ENCODE measurements around the gene CDH20.

Gene CDH20

DNA sequence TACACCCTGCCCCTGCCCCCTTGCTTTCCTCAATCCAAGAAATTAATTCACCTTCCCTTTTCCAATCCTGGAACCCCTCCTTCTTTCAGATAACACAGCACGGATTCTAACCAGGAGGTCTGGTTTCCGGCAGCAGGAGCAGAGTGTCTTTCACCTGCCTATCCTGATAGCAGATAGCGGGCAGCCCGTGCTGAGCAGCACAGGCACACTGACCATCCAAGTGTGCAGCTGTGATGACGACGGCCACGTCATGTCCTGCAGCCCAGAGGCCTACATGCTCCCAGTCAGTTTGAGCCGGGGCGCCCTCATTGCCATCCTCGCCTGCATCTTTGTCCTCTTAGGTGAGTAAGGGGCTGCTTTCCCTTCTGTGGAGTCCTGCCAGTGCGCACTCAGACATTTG is 216.7 kb downstream of the CDH20 start:
- in situ Hi-C loops (cut with HindIII; ENCODE audit: low pct_ligation_motif_present, low pct_unique_long_range_greater_than_20kb, low sequenced_read_pairs) = no loop called here
- no peak for DNase-seq

DNA sequence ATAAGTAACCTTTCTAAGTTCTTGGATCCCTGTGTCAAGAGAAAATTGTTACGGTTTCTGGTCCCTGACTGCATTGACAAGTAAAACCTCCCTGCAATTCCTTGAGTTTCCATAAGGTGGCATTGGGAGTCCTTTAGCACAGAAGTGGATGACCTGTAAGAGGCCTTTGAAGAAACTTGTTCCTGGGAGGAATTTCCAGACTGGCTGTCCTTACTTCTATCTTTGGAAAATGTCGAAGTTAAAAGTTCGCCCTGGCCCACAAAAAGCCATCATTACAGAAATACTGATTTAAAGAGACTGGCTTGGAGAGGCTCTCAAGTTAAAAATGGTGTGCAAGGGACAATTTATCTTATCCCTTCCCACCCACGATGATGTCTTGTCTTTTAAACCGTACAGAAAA is 218.4 kb downstream of the CDH20 start:
- peak; percentile 75 for DNase-seq
- in situ Hi-C loops (cut with HindIII; ENCODE audit: low pct_ligation_motif_present, low pct_unique_long_range_greater_than_20kb, low sequenced_read_pairs) = no loop called here

DNA sequence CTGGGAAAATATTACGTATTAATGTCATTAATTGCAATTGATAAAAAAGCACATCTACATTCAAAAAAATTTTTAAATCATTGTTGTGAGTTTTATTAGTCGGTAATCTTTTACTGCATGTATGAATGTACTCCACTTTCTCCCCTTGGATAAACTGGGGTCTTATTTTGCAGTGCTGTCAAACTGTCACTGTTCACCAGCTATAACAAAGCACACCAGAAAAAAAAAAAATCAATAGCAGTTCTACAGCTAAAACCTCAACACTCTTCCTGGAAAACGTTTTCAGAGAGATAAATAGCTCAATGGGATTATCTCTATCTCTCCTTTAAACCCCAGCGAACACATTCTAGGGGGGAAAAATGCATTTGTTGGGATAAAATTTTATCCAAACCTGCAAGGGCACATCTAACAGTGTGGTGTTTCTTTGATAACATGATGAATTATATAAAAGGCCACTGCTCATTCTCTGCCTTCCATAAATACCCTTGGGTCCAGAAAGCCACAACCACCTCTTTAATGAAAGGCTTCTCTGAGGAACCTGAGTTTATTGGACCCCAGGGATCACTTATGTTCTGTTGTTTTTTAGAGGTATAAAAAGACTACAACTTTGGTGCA is 219.9 kb downstream of the CDH20 start:
- in situ Hi-C loops (cut with HindIII; ENCODE audit: low pct_ligation_motif_present, low pct_unique_long_range_greater_than_20kb, low sequenced_read_pairs) = no loop called here
- no peak for DNase-seq

DNA sequence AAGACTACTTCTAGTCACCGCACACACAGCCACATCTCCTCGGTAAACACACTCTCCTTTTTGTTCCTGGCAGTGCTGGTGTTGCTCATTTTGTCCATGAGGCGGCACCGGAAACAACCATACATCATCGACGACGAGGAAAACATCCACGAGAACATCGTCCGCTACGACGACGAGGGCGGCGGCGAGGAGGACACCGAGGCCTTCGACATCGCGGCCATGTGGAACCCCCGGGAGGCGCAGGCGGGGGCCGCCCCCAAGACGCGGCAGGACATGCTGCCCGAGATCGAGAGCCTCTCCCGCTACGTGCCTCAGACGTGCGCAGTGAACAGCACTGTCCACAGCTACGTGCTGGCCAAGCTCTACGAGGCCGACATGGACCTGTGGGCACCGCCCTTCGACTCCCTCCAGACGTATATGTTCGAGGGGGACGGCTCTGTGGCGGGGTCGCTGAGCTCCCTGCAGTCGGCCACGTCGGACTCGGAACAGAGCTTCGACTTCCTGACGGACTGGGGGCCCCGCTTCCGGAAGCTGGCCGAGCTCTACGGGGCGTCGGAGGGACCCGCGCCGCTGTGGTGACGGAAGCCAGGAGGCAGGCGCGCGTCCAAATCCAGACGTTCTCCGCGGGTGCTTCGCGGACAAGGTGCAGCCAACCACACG is 221.0 kb downstream of the CDH20 start:
- no peak for DNase-seq
- in situ Hi-C loops (cut with HindIII; ENCODE audit: low pct_ligation_motif_present, low pct_unique_long_range_greater_than_20kb, low sequenced_read_pairs) = no loop called here

DNA sequence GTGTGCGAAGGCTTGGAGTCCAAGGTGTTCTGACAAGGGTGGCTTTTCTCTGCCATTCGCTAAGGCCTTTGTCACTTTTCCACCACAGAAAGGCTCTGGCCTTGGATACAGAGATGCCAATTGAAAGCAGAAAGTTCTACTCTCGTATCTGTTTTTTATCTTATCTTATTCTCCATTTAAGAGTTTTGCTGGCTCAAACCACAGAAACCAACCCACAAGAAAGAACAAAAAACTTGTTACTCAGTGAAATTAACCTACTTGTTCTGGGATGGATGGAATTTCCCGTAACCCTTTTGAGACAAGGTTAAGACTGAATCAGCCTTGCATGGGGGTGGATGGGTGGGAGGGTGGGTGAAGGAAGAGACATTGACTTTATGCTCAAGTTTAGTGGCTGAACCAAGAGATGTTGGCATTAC is 221.7 kb downstream of the CDH20 start:
- no peak for DNase-seq
- in situ Hi-C loops (cut with HindIII; ENCODE audit: low pct_ligation_motif_present, low pct_unique_long_range_greater_than_20kb, low sequenced_read_pairs) = no loop called here

DNA sequence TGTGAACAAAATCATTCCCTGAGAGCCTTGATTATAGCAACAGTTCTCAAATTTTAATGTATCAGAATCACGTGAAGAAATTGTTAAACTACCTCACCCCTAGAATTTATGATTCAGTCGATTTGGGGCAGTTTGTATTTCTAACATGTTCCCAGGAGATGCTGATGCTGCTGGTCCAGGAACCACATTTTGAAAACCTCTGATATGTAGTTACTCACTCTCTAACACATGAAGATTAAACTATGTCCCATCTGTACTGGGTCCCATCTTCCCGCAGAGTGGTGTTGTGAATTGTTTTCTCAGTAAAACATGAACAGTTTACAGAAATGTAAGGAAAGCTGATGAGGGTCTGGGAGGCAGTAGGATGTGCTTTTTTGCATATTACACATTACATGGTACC is 223.1 kb downstream of the CDH20 start:
- in situ Hi-C loops (cut with HindIII; ENCODE audit: low pct_ligation_motif_present, low pct_unique_long_range_greater_than_20kb, low sequenced_read_pairs) = no loop called here
- DNase-seq = no peak

DNA sequence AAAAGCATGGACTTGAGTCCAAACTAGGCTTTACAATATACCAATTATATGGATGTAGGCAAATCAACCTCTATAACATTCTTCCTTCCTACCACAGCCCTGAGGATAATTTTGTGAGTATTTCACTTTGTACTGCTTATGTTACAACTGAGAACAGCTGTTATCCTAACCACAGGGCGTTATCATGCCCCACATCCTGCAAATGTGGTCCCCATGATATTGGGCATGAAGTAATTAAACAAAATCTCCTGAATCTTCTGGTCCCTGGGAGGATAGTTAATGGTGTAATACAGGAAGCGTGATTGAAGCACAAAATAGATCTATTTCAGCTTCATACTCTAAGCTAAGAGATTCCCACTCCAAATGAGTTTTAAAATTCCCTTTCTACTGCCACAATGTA is 223.6 kb downstream of the CDH20 start:
- DNase-seq = no peak
- in situ Hi-C loops (cut with HindIII; ENCODE audit: low pct_ligation_motif_present, low pct_unique_long_range_greater_than_20kb, low sequenced_read_pairs) = no loop called here

DNA sequence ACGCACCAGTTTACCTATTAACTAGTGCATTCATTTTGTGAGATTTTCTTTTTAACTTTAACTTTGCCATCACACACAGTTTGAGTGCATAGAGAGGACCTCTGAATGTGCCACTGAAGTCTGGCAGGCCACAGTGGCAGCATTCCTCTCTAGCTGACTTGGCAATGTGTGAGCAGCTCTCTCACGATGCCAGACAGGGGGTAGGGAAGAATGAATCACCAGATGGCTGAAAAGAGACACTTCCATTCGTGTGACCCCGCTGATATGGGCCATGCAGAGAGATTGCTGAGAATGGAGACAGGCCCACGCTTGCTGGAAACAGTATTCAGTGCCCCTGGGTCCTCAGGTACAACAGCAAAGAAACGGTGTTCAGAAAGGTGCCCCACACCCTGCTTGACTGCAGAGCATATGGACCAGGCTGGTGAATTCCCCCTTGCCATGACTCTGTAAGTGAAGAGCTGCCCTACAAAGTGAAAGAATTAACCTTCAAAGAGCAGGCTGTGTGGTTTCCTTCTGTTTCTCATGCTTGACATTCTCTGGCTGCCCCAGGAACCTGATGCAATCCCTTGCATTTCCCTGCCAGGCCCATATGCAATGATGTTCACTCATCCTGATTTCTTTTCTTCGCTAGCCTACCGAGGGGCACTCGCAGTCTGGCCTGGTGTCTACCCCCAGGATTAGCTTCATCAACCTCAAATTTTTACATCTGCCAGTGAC is 236.1 kb downstream of the CDH20 start:
- peak; percentile 76 for DNase-seq
- in situ Hi-C loops (cut with HindIII; ENCODE audit: low pct_ligation_motif_present, low pct_unique_long_range_greater_than_20kb, low sequenced_read_pairs) = no loop called here

DNA sequence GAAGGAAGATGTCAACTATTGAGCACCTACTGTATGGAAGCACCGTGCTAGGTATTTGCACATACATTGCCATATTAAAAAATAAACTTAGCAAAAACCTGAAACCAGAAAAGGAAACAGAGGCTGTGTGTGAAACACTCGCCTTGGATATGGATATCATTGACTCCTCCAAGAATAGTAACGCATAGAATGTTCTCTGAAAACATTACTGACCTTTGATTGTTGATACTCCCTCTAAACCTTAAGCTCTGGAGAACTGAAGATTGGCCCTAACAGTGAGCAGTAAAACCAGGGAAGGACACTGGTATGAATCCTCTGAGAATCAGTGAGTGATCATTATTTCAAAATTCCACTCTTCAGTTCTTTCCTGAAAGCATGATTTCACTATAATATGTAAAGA is 236.8 kb downstream of the CDH20 start:
- DNase-seq = no peak
- in situ Hi-C loops (cut with HindIII; ENCODE audit: low pct_ligation_motif_present, low pct_unique_long_range_greater_than_20kb, low sequenced_read_pairs) = no loop called here

DNA sequence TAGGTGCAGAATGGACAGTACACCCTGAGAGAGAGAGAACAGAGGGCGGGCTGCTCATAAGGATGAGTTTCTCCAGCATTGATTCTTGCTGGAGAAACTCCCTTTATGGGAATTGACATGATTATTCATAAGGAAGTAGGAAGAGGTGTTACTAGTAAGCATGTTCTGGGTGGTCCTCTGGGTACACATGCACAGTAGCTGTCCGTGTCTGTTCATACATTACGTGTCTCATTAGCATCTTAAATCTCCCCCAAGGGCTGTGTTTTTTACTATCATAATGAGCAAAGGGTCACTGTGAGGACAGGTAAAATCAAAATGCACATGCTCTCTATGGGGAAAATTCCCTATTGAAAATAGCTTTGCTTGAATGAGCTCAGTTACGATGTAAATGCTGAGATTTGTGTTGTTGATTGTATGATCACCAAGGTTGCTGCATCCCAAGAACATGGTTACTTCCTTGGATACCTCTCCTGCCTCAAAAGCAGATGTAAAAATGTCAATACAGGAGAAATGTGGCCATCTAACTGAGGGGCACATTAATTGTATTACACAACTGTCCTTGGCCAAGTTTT is 238.9 kb downstream of the CDH20 start:
- in situ Hi-C loops (cut with HindIII; ENCODE audit: low pct_ligation_motif_present, low pct_unique_long_range_greater_than_20kb, low sequenced_read_pairs) = no loop called here
- no peak for DNase-seq

DNA sequence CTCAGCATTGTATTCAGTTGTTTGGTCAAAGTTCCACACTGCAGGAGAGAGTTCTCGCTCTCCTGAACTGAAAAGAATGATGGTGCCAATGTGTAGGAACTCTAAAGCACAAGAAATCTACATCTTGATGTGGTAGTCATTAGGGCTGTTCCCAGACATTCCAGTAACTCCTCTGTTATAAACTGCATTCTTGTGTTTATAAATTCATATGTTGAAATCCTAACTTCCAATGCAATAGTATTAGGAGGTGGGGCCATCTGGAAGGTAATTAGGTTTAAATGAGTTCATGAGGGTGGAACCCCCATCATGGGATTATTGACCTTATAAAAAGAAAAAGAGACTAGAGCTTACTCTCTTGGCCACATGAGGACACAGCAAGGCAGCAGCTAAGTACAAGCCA is 239.6 kb downstream of the CDH20 start:
- in situ Hi-C loops (cut with HindIII; ENCODE audit: low pct_ligation_motif_present, low pct_unique_long_range_greater_than_20kb, low sequenced_read_pairs) = no loop called here

DNA sequence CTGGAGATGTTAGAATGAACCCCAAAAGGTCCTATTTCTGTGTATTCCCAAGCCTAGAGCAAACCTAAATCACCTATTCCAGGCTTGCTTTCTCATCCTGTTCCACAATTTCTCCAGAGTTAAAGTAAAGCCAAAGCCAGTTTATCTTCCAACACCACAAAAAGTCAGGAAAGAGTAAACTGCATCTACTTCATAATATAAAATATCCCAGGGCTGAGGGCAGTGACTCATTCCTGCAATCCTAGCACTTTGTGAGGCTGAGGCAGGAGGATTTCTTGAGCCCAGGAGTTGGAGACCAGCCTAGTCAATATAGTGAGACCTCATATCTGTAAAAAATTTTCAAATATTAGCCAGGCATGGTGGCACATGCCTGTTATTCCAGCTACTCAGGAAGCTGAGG is 241.4 kb downstream of the CDH20 start:
- DNase-seq = no peak
- in situ Hi-C loops (cut with HindIII; ENCODE audit: low pct_ligation_motif_present, low pct_unique_long_range_greater_than_20kb, low sequenced_read_pairs) = no loop called here

More for the DNA sequence above, 239.6 kb downstream of the CDH20 start:
- no peak for DNase-seq

DNA sequence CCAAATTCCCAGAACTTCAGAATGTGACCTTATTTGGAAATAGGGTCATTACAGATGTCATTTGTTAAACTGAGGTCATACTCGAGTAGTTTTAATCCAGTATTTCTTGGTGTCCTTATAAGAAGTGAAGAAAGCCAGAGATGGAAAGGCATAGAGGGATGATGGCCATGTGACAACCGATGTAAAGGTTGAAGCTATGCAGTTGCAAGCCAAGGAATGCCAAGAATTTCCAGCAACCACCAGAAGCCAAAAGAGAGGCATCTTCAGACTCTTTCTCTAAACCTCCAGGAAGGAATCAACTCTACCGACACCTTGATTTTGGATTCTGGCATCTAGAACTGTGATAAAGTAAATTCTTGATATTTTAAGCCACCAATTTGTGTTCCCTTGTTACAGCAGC is 242.2 kb downstream of the CDH20 start:
- no peak for DNase-seq
- in situ Hi-C loops (cut with HindIII; ENCODE audit: low pct_ligation_motif_present, low pct_unique_long_range_greater_than_20kb, low sequenced_read_pairs) = no loop called here

DNA sequence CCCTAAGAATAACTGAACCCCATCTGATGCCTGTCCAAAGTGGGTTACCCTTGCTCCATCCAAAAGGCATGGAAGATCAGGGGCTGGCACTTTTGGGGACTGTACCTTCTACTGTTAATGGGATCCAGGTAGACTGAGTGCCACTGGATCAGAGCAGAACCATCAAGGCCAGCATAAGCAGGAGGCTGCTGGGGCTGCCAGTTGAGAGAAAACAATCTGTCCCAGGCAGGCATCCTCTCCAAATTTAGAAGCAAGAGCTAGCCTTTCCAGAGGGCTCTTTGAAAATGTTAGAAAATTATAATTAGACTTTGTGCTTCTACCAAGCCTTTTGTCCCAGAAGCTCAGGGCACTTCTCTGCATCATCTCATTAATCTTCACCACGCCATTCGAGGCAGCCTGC is 245.6 kb downstream of the CDH20 start:
- DNase-seq = no peak
- in situ Hi-C loops (cut with HindIII; ENCODE audit: low pct_ligation_motif_present, low pct_unique_long_range_greater_than_20kb, low sequenced_read_pairs) = no loop called here

DNA sequence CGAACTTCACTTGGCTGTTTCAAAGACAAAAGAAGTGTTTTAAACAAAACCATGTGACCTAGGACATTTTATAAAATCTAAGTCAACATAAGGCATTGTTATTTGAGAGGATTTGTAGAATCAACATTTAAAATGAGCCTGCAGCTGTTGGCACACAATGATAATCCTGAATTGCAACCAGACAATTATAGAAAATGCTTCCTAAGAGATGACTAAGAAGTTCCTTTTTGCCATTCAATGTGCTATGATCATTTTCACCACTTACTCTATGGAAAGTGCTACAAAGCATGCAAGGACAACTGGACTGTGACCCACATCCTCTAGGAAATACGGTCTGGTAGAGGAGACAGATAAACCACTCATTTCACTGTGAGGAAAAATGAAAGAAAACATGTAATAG is 246.4 kb downstream of the CDH20 start:
- in situ Hi-C loops (cut with HindIII; ENCODE audit: low pct_ligation_motif_present, low pct_unique_long_range_greater_than_20kb, low sequenced_read_pairs) = no loop called here
- DNase-seq = no peak

DNA sequence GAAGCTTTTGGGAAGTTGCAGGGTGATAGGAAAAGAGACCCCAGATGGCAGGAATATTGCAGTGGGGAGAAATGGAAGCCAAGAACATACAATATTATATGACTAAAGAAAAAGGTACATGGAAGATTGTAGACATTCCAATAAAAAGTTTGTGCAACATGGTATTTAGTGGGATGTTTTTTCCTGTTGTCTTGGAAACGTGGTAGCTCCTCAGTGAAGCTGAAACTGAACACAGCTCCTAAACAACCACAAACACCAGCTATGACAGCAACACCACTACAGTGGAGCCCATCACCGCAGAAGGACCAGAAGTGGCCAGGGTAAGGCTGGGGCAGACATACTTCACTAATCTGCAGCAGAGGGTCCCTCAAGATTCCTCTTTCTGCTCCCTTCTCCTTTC is 246.8 kb downstream of the CDH20 start:
- in situ Hi-C loops (cut with HindIII; ENCODE audit: low pct_ligation_motif_present, low pct_unique_long_range_greater_than_20kb, low sequenced_read_pairs) = no loop called here
- DNase-seq = no peak

DNA sequence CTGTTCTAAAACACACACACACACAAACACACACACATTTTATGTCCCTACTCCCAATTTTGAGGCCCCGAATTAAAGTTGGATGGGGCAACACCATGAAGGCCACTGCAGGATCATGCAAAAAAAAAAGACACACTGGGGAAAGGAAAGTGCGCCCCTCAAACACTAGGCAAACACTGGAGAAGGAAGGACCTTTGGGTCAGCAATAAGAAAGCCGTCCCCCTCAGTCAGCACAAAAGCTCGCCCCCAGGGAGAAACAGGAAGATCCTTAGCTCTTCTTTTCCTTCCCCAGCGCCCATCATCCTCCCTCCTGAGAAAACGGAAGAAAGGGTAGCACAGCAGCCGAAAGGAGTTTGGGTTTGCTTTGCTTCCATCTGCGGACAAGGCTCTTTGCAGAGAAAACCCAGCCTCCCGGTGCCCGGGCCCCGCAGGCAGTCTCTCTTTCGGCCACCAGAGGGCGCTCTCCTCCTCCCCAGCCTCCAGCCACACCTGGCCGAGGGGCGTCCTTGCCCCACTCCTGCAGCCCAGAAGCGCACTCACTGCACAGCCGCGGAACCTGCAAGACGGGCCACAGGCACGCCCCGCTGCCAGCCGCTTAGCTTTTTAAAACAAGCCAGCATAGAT is 248.5 kb downstream of the CDH20 start:
- DNase-seq = peak; percentile 55
- in situ Hi-C loops (cut with HindIII; ENCODE audit: low pct_ligation_motif_present, low pct_unique_long_range_greater_than_20kb, low sequenced_read_pairs) = no loop called here

DNA sequence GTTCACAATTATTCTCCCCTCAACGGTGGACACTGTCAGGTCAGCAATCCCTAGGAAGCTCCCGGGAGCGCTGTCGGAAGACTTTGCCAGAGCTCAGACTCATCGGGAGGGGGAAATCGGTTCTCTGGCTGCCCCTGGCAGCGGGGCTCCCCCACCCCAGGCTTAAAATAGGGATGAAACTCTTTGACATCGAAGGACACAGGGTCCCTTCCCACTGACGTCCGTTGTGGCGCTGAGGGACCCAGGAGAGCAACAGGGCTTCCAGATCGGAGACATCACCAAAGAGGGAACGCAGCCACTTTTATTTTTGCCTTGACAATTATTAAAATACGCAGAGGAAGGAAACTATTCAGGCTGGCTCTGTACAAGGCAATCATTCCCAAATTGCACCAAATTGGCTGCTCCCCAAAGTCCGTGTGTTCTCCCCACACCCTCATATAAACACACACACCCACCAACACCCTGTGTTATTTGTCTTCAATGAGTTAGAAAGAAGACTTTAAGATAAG is 249.0 kb downstream of the CDH20 start:
- no peak for DNase-seq
- in situ Hi-C loops (cut with HindIII; ENCODE audit: low pct_ligation_motif_present, low pct_unique_long_range_greater_than_20kb, low sequenced_read_pairs) = no loop called here

DNA sequence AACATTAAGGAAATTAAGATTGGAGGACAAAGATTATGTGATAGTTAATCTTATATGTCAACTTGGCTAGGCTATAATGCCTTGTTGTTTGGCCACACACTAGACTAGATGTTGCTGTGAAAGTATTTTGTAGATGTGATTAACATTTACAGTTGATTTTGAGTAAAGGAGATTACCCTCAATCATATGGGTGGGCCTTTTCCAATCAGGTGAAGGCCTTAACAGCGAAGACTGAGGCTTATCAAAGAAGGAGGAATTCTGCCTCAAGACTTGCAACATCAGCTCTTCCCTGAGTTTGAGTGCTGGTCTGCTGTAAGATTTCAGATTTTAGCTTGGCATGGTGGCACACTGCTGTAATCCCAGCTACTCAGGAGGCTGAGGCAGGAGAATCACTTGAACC is 250.3 kb downstream of the CDH20 start:
- in situ Hi-C loops (cut with HindIII; ENCODE audit: low pct_ligation_motif_present, low pct_unique_long_range_greater_than_20kb, low sequenced_read_pairs) = no loop called here

More for the DNA sequence above, 250.3 kb downstream of the CDH20 start:
- DNase-seq = no peak
